Measurements from ENCODE around the gene KIAA1328. TPM values are rescaled to one million over a fixed set of nuclear protein-coding genes. Genes with fewer than 3 reads are reported as not detected.

Gene KIAA1328
- total and polyA plus RNA-seq, 3 donors from 2014 or later, result 19.9 to 48.7 (median 35.0) TPM

DNA sequence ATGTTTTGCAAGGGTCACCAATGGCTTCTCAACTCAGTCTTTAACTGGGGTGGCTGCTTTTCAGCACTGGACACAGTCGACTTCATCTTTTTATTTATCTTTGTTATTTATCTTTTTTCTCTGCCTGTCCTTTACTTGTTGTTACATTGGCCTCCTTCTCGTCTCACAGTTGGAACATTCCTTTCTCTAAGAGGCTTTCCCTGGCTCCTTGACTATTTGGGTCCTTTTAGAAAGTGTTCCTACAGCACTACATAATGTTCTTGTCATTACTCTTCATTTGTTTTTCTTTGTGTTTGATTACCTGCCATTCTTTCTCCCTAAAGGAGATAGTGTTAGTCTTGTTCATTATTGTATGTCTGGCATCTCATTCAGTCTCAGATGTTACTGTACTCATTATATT is 122.0 kb downstream of the KIAA1328 start:
- Histone ChIP-seq H3K4me3 (no peak overlapping the region), H3K9me3 (no peaks in the 10 kb centered on the region), H3K27me3 (no peaks in the 10 kb centered on the region), H3K4me1 (no peaks in the 10 kb centered on the region), H3K36me3 (ENCODE audit: low read depth, missing control alignments) (no peaks in the 10 kb centered on the region), H3K27ac (no peak overlapping the region)
- 37 to 68% methylated on average over 2 of the region's 2 CpGs for WGBS, 2 donors
- TF ChIP-seq POLR2A (IDR thresholded peaks at IDR 0.05), result no peak
- TF ChIP-seq, protein P1, sequence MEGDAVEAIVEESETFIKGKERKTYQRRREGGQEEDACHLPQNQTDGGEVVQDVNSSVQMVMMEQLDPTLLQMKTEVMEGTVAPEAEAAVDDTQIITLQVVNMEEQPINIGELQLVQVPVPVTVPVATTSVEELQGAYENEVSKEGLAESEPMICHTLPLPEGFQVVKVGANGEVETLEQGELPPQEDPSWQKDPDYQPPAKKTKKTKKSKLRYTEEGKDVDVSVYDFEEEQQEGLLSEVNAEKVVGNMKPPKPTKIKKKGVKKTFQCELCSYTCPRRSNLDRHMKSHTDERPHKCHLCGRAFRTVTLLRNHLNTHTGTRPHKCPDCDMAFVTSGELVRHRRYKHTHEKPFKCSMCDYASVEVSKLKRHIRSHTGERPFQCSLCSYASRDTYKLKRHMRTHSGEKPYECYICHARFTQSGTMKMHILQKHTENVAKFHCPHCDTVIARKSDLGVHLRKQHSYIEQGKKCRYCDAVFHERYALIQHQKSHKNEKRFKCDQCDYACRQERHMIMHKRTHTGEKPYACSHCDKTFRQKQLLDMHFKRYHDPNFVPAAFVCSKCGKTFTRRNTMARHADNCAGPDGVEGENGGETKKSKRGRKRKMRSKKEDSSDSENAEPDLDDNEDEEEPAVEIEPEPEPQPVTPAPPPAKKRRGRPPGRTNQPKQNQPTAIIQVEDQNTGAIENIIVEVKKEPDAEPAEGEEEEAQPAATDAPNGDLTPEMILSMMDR (IDR thresholded peaks at IDR 0.05), result no peak
- intact Hi-C loops (cut with DNase I; ENCODE audit: low total_unique reads), result no loop called here
- no peak for DNase-seq

DNA sequence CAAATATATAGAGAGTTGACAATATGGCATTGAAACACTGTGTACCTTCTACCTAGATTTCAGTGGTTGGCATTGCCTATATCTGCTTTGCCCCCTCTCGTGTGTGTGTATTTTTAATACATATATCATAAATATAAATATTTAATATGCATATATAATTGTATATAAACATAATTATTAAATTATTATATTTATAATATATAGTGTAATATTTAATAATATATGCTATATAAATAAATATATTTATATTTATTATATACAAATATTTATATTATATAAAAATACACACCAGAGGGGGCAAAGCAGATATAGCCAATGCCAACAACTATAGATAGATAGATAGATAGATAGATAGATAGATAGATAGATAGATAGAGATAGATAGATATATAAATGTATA is 124.1 kb downstream of the KIAA1328 start:
- Histone ChIP-seq H3K9me3 (no peaks in the 10 kb centered on the region), H3K27me3 (no peaks in the 10 kb centered on the region), H3K36me3 (ENCODE audit: low read depth, missing control alignments) (no peaks in the 10 kb centered on the region), H3K27ac (no peak overlapping the region), H3K4me1 (no peaks in the 10 kb centered on the region), H3K4me3 (no peak overlapping the region)
- intact Hi-C loops (cut with DNase I; ENCODE audit: low total_unique reads), result no loop called here
- 94 to 95% methylated on average over 1 of the region's 1 CpG for WGBS, 2 donors
- no peak for TF ChIP-seq POLR2A (IDR thresholded peaks at IDR 0.05)
- no peak for DNase-seq

DNA sequence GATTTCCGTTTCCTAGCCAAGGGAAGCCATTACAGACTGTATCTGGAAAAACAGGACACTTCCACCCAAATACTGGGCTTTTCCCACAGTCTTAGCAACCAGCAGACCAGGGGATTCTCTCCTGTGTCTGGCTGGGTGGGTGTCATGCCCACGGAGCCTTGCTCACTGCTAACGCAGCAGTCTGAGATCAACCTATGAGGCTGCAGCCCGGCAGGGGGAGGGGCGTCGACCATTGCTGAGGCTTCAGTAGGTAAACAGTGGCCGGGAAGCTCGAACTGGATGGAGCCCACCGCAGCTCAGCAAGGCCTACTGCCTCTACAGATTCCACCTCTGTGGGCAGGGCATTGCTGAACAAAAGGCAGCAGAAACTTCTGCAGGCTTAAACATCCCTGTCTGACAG is 131.1 kb downstream of the KIAA1328 start:
- H3K27me3 ChIP-seq, result no peaks in the 10 kb centered on the region
- no peaks in the 10 kb centered on the region for H3K36me3 ChIP-seq (ENCODE audit: low read depth, missing control alignments)
- H3K4me3 ChIP-seq, result no peak overlapping the region
- no peak for DNase-seq
- TF ChIP-seq, protein P1 (IDR thresholded peaks at IDR 0.05), result no peak
- no peak for TF ChIP-seq POLR2A (IDR thresholded peaks at IDR 0.05)
- 95 to 97% methylated on average over 8 to 9 of the region's 9 CpGs for WGBS, 2 donors
- intact Hi-C loops (cut with DNase I; ENCODE audit: low total_unique reads), result no loop called here
- no peaks in the 10 kb centered on the region for H3K4me1 ChIP-seq
- no peak overlapping the region for H3K27ac ChIP-seq
- H3K9me3 ChIP-seq, result no peaks in the 10 kb centered on the region

- H3K4me1 ChIP-seq, result no peaks in the 10 kb centered on the region
- TF ChIP-seq, protein P1 (IDR thresholded peaks at IDR 0.05), result no peak
- TF ChIP-seq POLR2A (IDR thresholded peaks at IDR 0.05), result no peak
Measured at GRCh38 chr18:36963464-36963863, 134.5 kb downstream of the KIAA1328 start.

DNA sequence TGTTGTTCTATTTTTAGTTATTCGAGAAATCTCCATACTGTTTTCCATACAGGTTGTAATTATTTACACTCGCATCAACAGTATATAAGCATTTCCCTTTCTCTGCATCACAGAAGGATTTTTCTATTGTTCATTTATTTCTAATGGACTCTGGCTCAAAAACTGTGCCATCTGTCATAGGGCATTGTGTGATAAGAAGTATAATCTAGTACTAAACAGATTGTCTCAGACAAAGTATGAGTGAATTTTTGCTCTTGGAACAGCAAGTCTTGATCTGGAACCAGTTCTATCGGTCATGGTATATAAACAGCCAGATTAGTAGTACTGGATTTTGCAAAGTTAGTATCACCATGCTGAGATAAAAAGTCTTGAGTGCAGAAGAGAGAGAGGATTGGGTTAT is 145.8 kb downstream of the KIAA1328 start:
- H3K36me3 ChIP-seq (ENCODE audit: low read depth, missing control alignments), result no peaks in the 10 kb centered on the region
- 83 to 86% methylated on average over 3 of the region's 3 CpGs for WGBS, 2 donors
- intact Hi-C loops (cut with DNase I; ENCODE audit: low total_unique reads), result no loop called here

More at GRCh38 chr18:36963464-36963863, 134.5 kb downstream of the KIAA1328 start:
- DNase-seq, result no peak
- no peak overlapping the region for H3K4me3 ChIP-seq
- no peaks in the 10 kb centered on the region for H3K27me3 ChIP-seq
- H3K36me3 ChIP-seq (ENCODE audit: low read depth, missing control alignments), result no peaks in the 10 kb centered on the region
- intact Hi-C loops (cut with DNase I; ENCODE audit: low total_unique reads), result no loop called here
- no peak overlapping the region for H3K27ac ChIP-seq
- WGBS, 2 donors, result 85 to 95% methylated on average over 2 of the region's 2 CpGs
- no peaks in the 10 kb centered on the region for H3K9me3 ChIP-seq

More for the DNA sequence above, 145.8 kb downstream of the KIAA1328 start:
- no peaks in the 10 kb centered on the region for H3K4me1 ChIP-seq
- DNase-seq, result no peak
- no peaks in the 10 kb centered on the region for H3K9me3 ChIP-seq
- TF ChIP-seq, protein P1 (IDR thresholded peaks at IDR 0.05), result no peak
- no peak for TF ChIP-seq POLR2A (IDR thresholded peaks at IDR 0.05)
- H3K27me3 ChIP-seq, result no peaks in the 10 kb centered on the region
- no peak overlapping the region for H3K27ac ChIP-seq
- H3K4me3 ChIP-seq, result no peak overlapping the region
